ENCODE results near the gene CHN2. TPM values are rescaled to one million over a fixed set of nuclear protein-coding genes. Genes with fewer than 3 reads are reported as not detected.

Gene CHN2
- total RNA-seq, 1 donor from 2014 or later = 34.2 TPM

DNA sequence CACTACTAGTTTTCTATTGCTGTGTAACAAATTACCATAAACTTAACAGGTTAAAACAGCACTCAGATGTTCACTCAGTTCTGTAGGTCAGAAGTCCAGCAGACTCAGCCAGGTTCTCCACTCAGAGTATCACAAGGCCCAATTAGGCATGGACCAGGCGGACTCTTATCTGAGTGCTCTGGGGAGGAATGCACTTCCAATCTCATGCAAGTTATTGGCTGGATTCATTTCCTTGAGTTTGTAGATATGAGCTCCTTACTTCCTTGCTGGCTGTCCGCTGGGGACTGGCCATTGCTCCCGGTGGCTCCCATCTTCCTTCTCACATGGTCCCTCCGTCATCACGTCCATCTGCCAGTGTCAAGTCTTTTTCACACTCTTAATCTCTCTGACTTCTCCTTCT is 232.0 kb downstream of the CHN2 start:
- DNase-seq (ENCODE audit: low spot score) = no peak

DNA sequence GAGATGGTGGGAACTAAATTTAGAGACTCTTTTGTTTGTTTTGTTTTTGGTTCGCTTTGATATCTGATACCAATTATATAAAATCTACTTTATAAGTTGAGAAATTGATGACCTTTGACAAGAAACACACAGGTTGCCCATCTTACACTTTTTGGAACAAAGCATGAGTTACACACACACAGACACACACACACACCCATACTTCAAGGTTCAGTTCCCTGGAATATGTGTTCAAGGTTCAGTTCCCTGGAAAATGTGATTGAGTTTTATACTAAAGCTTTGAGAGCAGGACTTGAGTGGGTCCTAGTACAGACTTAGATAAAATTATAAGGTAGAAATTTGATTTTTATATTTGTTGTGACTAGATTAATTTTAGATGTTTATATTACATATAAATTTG is 234.8 kb downstream of the CHN2 start:
- DNase-seq (ENCODE audit: low spot score) = no peak

- no peak for DNase-seq (ENCODE audit: low spot score)
These were observed 235.8 kb downstream of the CHN2 start for GRCh38 chr7:29430279-29430949.

DNA sequence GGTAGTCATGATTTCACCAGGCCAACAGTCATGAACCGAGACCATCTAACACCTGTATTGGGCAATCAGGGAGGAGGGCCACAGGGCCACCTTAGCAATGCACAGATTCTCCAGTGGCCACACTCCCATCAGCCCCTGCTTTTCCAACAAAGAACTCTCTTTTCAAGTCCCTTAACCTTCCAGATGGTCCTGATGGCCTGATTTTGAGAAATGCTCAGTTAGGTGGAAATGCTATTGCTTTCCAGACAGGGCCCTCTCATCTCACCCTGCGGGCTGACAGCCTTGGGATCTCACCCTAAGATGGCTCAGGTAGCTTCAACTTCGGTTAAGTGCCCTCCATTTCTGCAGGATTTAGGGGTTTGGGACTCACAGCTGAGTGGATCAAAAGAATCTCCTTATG is 237.1 kb downstream of the CHN2 start:
- DNase-seq (ENCODE audit: low spot score) = no peak

GRCh38 chr7:29432721-29433120 is 238.1 kb downstream of the CHN2 start:
- no peak for DNase-seq (ENCODE audit: low spot score)

GRCh38 chr7:29434380-29434768 is 239.8 kb downstream of the CHN2 start:
- no peak for DNase-seq (ENCODE audit: low spot score)

- no peak for DNase-seq (ENCODE audit: low spot score)
These were observed 240.6 kb downstream of the CHN2 start for GRCh38 chr7:29435167-29435566.

DNA sequence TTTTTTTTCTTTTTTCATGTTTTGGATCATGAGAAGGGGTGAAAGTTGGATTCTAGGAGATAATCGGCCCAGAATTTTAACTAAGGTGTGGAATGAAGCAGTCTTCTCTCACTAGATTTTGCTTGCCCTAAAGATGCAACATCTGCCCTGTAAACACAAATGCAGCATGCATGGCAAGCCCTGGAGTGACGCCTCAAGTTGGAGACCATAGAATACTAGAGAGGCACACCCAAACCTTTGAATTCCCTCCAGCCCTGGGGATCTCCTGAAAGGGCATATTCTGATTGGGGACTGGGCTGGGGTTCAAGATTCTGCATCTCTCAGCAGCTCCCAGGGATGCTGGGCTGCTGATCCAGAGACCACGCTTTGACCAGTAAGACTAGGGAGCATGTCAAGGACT is 241.3 kb downstream of the CHN2 start:
- DNase-seq (ENCODE audit: low spot score) = no peak

DNA sequence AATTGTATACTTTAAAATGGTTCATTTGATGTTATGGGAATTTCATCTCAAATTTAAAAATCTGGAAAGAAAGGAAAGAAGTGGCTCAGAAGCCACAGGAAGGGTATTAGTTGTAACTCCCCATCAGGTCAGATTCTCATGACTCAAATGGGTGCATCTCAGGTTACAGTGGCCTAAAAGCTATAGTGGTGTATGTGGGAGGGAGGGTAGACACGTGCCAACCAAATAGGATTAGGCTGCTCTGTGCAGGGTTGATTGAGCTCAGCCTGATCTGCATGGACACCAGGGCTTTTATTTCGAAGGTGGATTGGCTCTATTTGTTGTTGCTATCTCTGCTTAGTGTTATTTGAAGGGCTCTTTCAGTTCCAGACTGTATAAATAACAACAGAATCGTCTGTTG is 247.6 kb downstream of the CHN2 start:
- DNase-seq (ENCODE audit: low spot score) = no peak

DNA sequence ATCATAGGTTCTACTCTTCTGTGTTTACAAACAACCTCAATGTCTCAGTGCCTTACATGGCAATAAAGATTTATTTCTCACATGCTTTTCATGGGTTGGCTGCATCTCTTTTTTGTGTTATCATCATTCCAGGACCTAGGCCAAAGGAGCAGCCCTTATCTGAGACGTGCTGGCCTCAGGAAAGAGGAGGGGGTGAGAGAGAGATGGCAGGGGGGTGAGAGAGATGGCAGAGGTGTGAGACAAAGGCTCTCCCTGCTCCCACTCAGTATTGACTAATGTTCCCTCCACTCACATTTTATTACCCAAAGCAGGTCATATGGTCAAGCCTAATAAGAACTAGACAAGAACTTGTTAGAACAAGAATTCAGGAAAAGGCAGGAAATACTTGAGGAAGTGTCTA is 249.0 kb downstream of the CHN2 start:
- no peak for DNase-seq (ENCODE audit: low spot score)

- DNase-seq (ENCODE audit: low spot score) = no peak
These were observed 249.7 kb downstream of the CHN2 start for GRCh38 chr7:29444267-29444666.

GRCh38 chr7:29445736-29446135 is 251.2 kb downstream of the CHN2 start:
- DNase-seq (ENCODE audit: low spot score) = no peak

- DNase-seq (ENCODE audit: low spot score) = no peak
These were observed 253.3 kb downstream of the CHN2 start for GRCh38 chr7:29447828-29448227.

GRCh38 chr7:29449569-29450260 is 255.1 kb downstream of the CHN2 start:
- DNase-seq (ENCODE audit: low spot score) = no peak

DNA sequence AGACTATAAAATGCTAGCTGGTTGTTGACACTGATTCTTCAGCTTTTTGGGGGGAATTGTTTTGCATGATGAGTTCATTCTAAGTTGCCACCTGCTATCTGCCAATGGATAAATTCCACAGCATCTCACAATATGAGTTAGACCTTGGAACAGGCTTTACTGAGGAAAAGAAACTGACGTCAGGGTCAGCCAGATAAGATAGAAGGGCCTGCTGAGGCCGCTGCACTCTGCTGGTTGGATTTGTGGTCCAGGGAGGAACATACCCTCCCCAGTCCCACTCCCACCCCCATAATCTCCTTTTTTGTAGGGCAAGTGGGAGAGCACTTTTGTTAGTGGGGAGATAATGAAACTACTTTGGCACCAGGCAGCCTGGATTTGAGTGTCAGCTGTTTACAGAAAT is 258.4 kb downstream of the CHN2 start:
- DNase-seq (ENCODE audit: low spot score) = no peak

DNA sequence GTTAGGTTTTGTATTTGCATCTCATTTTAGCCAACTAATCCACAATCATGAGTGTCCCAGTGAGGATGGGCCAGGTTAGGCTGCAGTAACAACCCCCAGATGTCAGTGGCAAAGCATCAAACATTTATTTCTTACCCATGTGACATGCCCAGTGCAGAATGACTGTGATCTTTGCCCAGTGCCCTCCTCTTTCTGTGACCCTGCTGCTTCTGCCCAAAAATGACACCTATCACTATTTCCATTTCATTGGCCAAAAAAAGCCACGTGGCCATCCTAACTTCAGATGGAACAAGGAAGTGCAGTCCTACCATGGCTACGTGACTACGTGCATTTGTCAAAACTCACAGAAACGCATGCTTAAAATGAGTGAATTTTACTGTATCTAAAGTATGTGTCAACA is 259.9 kb downstream of the CHN2 start:
- no peak for DNase-seq (ENCODE audit: low spot score)

DNA sequence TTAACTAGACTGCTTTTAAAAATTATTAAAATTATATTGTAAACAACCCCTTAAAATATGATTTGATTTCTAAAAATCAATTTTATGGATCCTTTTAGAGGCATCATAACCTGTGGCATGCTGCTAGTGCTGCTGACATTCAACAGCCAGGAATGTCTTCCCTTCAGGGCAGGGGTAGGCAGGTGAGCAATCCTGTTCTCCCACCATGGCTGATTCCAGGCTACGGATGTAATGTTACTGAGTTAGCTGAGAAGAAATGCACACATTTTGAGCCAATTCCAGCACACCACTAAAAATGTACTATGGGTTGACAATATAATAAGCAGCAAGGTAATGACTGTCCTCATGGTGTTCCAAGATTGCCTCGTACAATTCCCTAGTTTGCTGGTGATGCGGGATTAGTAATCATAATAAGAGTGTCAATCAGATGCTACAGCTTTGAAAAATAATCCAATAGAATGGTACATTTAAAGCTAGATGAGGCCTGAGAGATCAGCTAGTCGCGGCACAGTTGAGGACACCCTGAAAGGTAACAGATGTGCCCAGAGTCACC is 260.4 kb downstream of the CHN2 start:
- DNase-seq (ENCODE audit: low spot score) = no peak

- DNase-seq (ENCODE audit: low spot score) = no peak
These were observed 262.6 kb downstream of the CHN2 start for GRCh38 chr7:29457141-29457561.

- DNase-seq (ENCODE audit: low spot score) = no peak
These were observed 263.0 kb downstream of the CHN2 start for GRCh38 chr7:29457565-29458011.

DNA sequence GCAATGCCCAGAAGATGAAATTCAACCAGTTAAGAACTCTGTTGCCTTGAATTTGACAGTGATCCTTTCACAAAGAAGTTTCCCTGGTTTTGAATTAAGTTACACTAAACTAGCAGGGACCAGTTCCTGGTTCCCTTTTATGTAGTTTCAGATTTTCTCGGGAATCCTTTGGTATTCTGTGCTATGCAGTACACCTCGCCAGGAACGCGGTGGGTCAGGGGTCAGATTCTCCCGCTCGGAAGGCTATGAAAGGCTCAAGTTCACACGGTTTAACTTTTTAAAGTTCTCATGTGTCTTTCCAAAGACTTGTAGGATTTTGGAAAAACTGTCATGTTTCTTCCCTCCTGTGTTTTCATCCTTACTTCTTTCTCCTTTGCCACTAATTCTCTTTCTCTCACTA is 264.4 kb downstream of the CHN2 start:
- DNase-seq (ENCODE audit: low spot score) = no peak

DNA sequence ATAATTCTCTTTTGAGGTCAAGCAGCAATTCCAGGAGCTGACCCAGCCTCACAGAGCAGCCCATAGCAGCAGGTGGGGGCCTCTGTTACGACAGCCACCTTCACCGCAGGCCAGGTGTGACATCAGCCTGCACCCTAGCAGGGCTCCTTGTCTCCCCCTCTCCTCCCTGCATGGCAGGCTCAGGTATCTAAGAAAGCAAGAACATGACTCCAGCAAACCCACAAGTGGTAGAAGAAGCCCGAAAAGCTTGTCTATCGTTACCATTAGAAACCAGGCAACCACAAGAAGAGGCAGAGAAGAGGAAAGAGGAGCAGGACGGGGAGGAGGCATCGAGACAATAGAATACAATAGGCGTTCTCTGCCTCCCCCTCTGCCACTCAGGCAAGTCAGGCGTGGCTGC is 265.0 kb downstream of the CHN2 start:
- DNase-seq (ENCODE audit: low spot score) = no peak

DNA sequence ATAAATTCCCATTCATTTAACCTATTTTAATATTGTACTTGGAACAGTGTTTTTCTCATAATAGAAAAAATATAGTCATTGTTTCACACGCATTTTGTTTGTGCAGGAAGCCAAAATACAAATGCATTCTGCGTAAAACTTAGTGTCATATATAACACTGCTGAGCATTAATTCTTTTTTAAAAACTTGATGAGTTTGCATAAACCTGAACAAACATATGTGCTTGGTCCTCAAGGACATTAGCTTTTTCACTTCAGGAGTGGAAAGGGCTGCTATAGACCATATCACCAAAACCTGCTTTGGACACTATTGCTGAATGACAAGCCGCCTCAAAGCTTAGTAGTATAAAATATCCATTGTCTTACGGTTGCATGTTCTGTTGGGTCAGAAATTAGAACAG is 267.4 kb downstream of the CHN2 start:
- DNase-seq (ENCODE audit: low spot score) = no peak

- no peak for DNase-seq (ENCODE audit: low spot score)
These were observed 269.1 kb downstream of the CHN2 start for GRCh38 chr7:29463504-29464158.
